HEK293 (cell line): Measurements from ENCODE around the gene LY6G6F.

ENCODE experiments used
- CTCF ChIA-PET: fragments of 350-600 bp; formaldehyde crosslinking; extraction: SDS; loops from one replicate; lab custom pipeline; 2021; ENCODE audit warnings: antibody characterized with exemption; lab: Yijun Ruan, JAX
- POLR2A ChIA-PET: fragments of 300-600 bp; formaldehyde crosslinking; extraction: SDS; loops from one replicate; lab custom pipeline; 2020; ENCODE audit warnings: antibody characterized with exemption, inconsistent platforms; lab: Yijun Ruan, JAX
- H3K27ac ChIP-seq: fragments of 200-500 bp; sonication (Bioruptor generic); 2 replicates; pipeline ENCODE4 v1.5.1; 2014; ENCODE audit warnings: low read depth, low read length, control low read depth, inconsistent platforms; ENCODE audit errors: extremely low read depth
- H3K36me3 ChIP-seq, 2 experiments: fragments of 200-500 bp in 1 of 2; sonication (Bioruptor generic) in 1 of 2; 1 replicate in 1 of 2; 2 replicates in 1 of 2; pipeline ENCODE4 v1.5.1; 2014 to 2017; ENCODE audit warnings: inconsistent platforms in 2 of 2, low read length in 2 of 2; ENCODE audit not compliant: control insufficient read depth in 2 of 2, insufficient read depth in 1 of 2
- H3K4me1 ChIP-seq: fragments of 200-500 bp; sonication (Bioruptor generic); 2 replicates; pipeline ENCODE4 v1.5.1; 2014; ENCODE audit warnings: mild to moderate bottlenecking, low read length, inconsistent platforms; ENCODE audit not compliant: control insufficient read depth, insufficient read depth
- H3K4me3 ChIP-seq: 2 replicates; pipeline ENCODE4 v1.5.1; 2011; ENCODE audit warnings: low read depth, mild to moderate bottlenecking, control low read depth, low read length, moderate library complexity
- H3K9me3 ChIP-seq: fragments of 200-500 bp; sonication (Bioruptor generic); 2 replicates; pipeline ENCODE4 v1.5.1; 2014; ENCODE audit warnings: low read depth, low read length, inconsistent platforms; ENCODE audit not compliant: control insufficient read depth, insufficient read depth
- FEZF1 ChIP-seq: fragments of 450-650 bp; formaldehyde crosslinking; IDR thresholded peaks from 2 replicates; pipeline ENCODE4 v1.5.1; 2016; ENCODE audit warnings: missing biosample characterization, missing genetic modification characterization
- GLIS1 ChIP-seq: fragments of 450-650 bp; formaldehyde crosslinking; IDR thresholded peaks from 2 replicates; pipeline ENCODE4 v1.5.1; 2016; ENCODE audit warnings: missing biosample characterization, missing genetic modification characterization
- IKZF3 ChIP-seq: fragments of 450-650 bp; IDR thresholded peaks from 2 replicates; pipeline ENCODE4 v1.5.0; 2018; ENCODE audit warnings: missing biosample characterization, mild to moderate bottlenecking, missing genetic modification characterization, moderate library complexity
- KLF1 ChIP-seq: fragments of 450-650 bp; formaldehyde crosslinking; IDR thresholded peaks from 2 replicates; pipeline ENCODE4 v1.5.1; 2016; ENCODE audit warnings: missing biosample characterization, missing genetic modification characterization
- KLF10 ChIP-seq: fragments of 450-650 bp; IDR thresholded peaks from 2 replicates; pipeline ENCODE4 v1.5.1; 2018; ENCODE audit warnings: missing biosample characterization, mild to moderate bottlenecking, missing genetic modification characterization
- REPIN1 ChIP-seq: fragments of 450-650 bp; formaldehyde crosslinking; IDR thresholded peaks from 2 replicates; pipeline ENCODE4 v1.5.1; 2017; ENCODE audit warnings: missing biosample characterization, missing genetic modification characterization, low read depth
- SP2 ChIP-seq: fragments of 450-650 bp; formaldehyde crosslinking; IDR thresholded peaks from 2 replicates; pipeline ENCODE4 v1.5.1; 2016; ENCODE audit warnings: missing biosample characterization, missing genetic modification characterization
- SP3 ChIP-seq: fragments of 450-650 bp; formaldehyde crosslinking; IDR thresholded peaks from 2 replicates; pipeline ENCODE4 v1.5.1; 2016; ENCODE audit warnings: missing biosample characterization, missing genetic modification characterization
- ZBTB48 ChIP-seq: fragments of 450-650 bp; formaldehyde crosslinking; IDR thresholded peaks from 2 replicates; pipeline ENCODE4 v1.5.1; 2016; ENCODE audit warnings: missing biosample characterization, missing genetic modification characterization
- ZBTB8A ChIP-seq: fragments of 450-650 bp; formaldehyde crosslinking; IDR thresholded peaks from 2 replicates; pipeline ENCODE4 v1.5.1; 2016; ENCODE audit warnings: missing biosample characterization, missing genetic modification characterization
- ZFHX2 ChIP-seq: fragments of 450-650 bp; formaldehyde crosslinking; conservative IDR thresholded peaks from 2 replicates; pipeline ENCODE4 v1.5.1; 2016; ENCODE audit warnings: missing biosample characterization, missing genetic modification characterization
- ZNF114 ChIP-seq: fragments of 450-650 bp; formaldehyde crosslinking; IDR thresholded peaks from 2 replicates; pipeline ENCODE4 v1.5.0; 2017; ENCODE audit warnings: missing biosample characterization, missing genetic modification characterization
- ZNF2 ChIP-seq: fragments of 450-650 bp; formaldehyde crosslinking; IDR thresholded peaks from 2 replicates; pipeline ENCODE4 v1.5.1; 2016; ENCODE audit warnings: missing biosample characterization, missing genetic modification characterization
- ZNF23 ChIP-seq: fragments of 450-650 bp; formaldehyde crosslinking; IDR thresholded peaks from 2 replicates; pipeline ENCODE4 v1.5.1; 2016; ENCODE audit warnings: missing biosample characterization, missing genetic modification characterization, borderline replicate concordance
- ZNF324 ChIP-seq: fragments of 450-650 bp; formaldehyde crosslinking; IDR thresholded peaks from 2 replicates; pipeline ENCODE4 v1.5.1; 2016; ENCODE audit warnings: missing biosample characterization, missing genetic modification characterization
- ZNF341 ChIP-seq: fragments of 450-650 bp; formaldehyde crosslinking; IDR thresholded peaks from 2 replicates; pipeline ENCODE4; 2016; ENCODE audit warnings: low read depth, missing biosample characterization, missing genetic modification characterization
- ZNF394 ChIP-seq: fragments of 450-650 bp; formaldehyde crosslinking; IDR thresholded peaks from 2 replicates; pipeline ENCODE4 v1.5.1; 2016; ENCODE audit warnings: missing biosample characterization, missing genetic modification characterization, mild to moderate bottlenecking, moderate library complexity, borderline replicate concordance
- ZNF530 ChIP-seq: fragments of 450-650 bp; formaldehyde crosslinking; IDR thresholded peaks from 2 replicates; pipeline ENCODE4 v1.5.1; 2016; ENCODE audit warnings: low read depth, missing biosample characterization, missing genetic modification characterization
- ZNF560 ChIP-seq: fragments of 450-650 bp; formaldehyde crosslinking; IDR thresholded peaks from 2 replicates; pipeline ENCODE4 v1.5.1; 2017; ENCODE audit warnings: missing biosample characterization, missing genetic modification characterization, borderline replicate concordance
- ZNF596 ChIP-seq: fragments of 450-650 bp; IDR thresholded peaks from 2 replicates; pipeline ENCODE4 v1.5.0; 2018; ENCODE audit warnings: missing biosample characterization, mild to moderate bottlenecking, missing genetic modification characterization, moderate library complexity
- ZNF610 ChIP-seq: fragments of 450-650 bp; formaldehyde crosslinking; IDR thresholded peaks from 2 replicates; pipeline ENCODE4 v1.5.1; 2016; ENCODE audit warnings: missing biosample characterization, missing genetic modification characterization, borderline replicate concordance
- ZNF747 ChIP-seq: fragments of 450-650 bp; formaldehyde crosslinking; IDR thresholded peaks from 2 replicates; pipeline ENCODE4 v1.5.1; 2016; ENCODE audit warnings: missing biosample characterization, missing genetic modification characterization
- ZNF776 ChIP-seq: fragments of 450-650 bp; formaldehyde crosslinking; IDR thresholded peaks from 2 replicates; pipeline ENCODE4 v1.5.0; 2017; ENCODE audit warnings: missing biosample characterization, missing genetic modification characterization, borderline replicate concordance
- ZNF830 ChIP-seq: fragments of 450-650 bp; IDR thresholded peaks from 2 replicates; pipeline ENCODE4 v1.5.0; 2018; ENCODE audit warnings: missing biosample characterization, missing genetic modification characterization, low read depth, mild to moderate bottlenecking, moderate library complexity
- ZSCAN16 ChIP-seq: fragments of 450-650 bp; formaldehyde crosslinking; IDR thresholded peaks from 2 replicates; pipeline ENCODE4 v1.5.1; 2016; ENCODE audit warnings: missing biosample characterization, missing genetic modification characterization
- ZSCAN30 ChIP-seq: fragments of 450-650 bp; IDR thresholded peaks from 2 replicates; pipeline ENCODE4 v1.5.1; 2018; ENCODE audit warnings: missing biosample characterization, mild to moderate bottlenecking, missing genetic modification characterization, moderate library complexity
- ZXDB ChIP-seq: fragments of 450-650 bp; formaldehyde crosslinking; IDR thresholded peaks from 2 replicates; pipeline ENCODE4 v1.5.1; 2016; ENCODE audit warnings: missing biosample characterization, missing genetic modification characterization
- TF ChIP-seq, protein P1 (sequence below): fragments of 450-650 bp; IDR thresholded peaks from 2 replicates; pipeline ENCODE4 v1.5.1; 2018; ENCODE audit warnings: missing biosample characterization, mild to moderate bottlenecking, missing genetic modification characterization
- TF ChIP-seq, protein P2 (sequence below): fragments of 450-650 bp; formaldehyde crosslinking; IDR thresholded peaks from 2 replicates; pipeline ENCODE4 v1.5.1; 2016; ENCODE audit warnings: missing biosample characterization, missing genetic modification characterization
- TF ChIP-seq, protein P3 (sequence below): fragments of 450-650 bp; formaldehyde crosslinking; IDR thresholded peaks from 2 replicates; pipeline ENCODE4 v1.5.1; 2016; ENCODE audit warnings: missing biosample characterization, missing genetic modification characterization

Gene LY6G6F

DNA sequence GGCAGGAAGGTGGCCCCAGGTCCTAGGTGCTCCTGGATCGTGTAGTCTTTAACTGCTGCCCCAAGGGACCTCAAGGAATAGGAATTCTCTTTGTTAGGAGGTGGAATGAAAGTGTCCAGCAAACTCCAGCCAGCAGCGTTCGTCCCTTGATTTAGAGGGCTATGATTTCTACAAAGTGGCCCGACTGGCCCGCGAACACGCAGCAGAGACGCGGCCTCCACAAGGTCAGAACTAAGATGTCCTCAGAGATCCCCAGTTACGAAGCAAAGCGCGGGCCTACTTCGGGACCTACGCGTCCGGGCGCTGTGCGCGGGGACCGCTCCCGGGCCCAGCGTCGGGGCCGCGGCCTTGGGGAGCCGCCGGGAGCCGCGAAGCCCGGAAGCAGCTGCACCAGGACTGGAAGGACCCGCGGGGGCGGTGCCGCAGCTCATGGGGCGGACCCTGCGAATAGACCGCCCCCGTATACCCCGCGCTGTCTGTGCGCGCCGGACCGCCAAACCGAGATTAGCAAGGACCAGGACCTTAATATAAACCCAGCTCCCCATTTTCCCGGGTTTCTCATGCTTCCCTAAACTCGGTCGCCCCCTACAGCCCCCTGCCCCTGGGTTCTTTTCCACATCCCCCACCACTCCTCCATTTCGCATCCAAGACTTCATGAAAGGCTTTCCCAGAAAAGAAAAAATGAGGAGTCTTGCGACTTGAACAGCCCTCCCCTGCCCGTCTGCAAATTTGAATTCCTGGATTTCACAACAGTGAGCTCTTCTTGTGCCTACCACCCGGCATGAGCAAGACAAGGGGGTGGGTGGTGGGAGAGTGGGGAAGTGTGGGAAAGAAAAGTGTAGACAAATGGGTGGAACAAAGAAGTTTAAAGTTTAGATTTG, 46.0 kb upstream of the LY6G6F start, which contains the start of gene C6orf47:
Gene C6orf47, minus strand, starts transcription at position 398 of the 881 bp plus-strand sequence. CDS start 831 bp downstream, outside the sequence.
- CTCF ChIA-PET: interaction anchor here (0.5 to 1.5 kb wide), 10 partner anchors 9 to 595 kb away, joined by 3 to 16 read pairs (median 4); partner anchors contain the start of gene BAG6
- Histone ChIP-seq H3K9me3 (no peaks in the 10 kb centered on the region), H3K4me1 (peaks cover 6% of the 10 kb centered on the region; the same call in 1 of the 2 replicates), H3K4me3 (peak within 1 kb of the TSS; percentile 67), H3K36me3 (peaks cover 0 to 51% of the 10 kb centered on the region in 2 experiments; a peak in 2 of 3 replicates), H3K27ac (peak within 1 kb of the TSS; percentile 73)
- POLR2A ChIA-PET: interaction anchor here (0.6 to 7.4 kb wide), 39 partner anchors 8 to 1311 kb away, joined by 3 to 180 read pairs (median 5); partner anchors contain the start of genes ABHD16A, APOM, ATP6V1G2 and BAG6
- TF ChIP-seq ZNF341 (tag by site-specific recombination) (peak; percentile 66), KLF1 (peak; percentile 25; the same call in 1 of the 2 replicates), GLIS1 (tag by site-specific recombination) (no peak), ZFHX2 (tag by site-specific recombination) (peak; percentile 74), ZXDB (peak; percentile 64; the same call in 1 of the 2 replicates), ZSCAN16 (tag by site-specific recombination) (0 out of 2 replicates have a peak, but pooled peaks have one; percentile 9), ZNF114 (tag by site-specific recombination) (no peak), ZBTB48 (tag by site-specific recombination) (peak; percentile 74), FEZF1 (tag by site-specific recombination) (no peak), ZNF747 (tag by site-specific recombination) (no peak), ZNF324 (tag by site-specific recombination) (0 out of 2 replicates have a peak, but pooled peaks have one; percentile 17), ZNF596 (tag by site-specific recombination) (0 out of 2 replicates have a peak, but pooled peaks have one; percentile 25), SP2 (tag by site-specific recombination) (peak; percentile 92), ZNF2 (tag by site-specific recombination) (0 out of 2 replicates have a peak, but pooled peaks have one; percentile 16), ZNF530 (tag by site-specific recombination) (no peak), ZSCAN30 (tag by site-specific recombination) (peak; percentile 96), ZBTB8A (tag by site-specific recombination) (peak; percentile 84), ZNF830 (no peak), ZNF394 (peak; percentile 35; the same call in 1 of the 2 replicates), KLF10 (peak; percentile 69), SP3 (peak; percentile 84), ZNF23 (no peak), ZNF560 (tag by site-specific recombination) (no peak), ZNF776 (tag by site-specific recombination) (no peak), ZNF610 (no peak), REPIN1 (tag by site-specific recombination) (0 out of 2 replicates have a peak, but pooled peaks have one; percentile 42), IKZF3 (peak; percentile 59)
- TF ChIP-seq, protein P1, sequence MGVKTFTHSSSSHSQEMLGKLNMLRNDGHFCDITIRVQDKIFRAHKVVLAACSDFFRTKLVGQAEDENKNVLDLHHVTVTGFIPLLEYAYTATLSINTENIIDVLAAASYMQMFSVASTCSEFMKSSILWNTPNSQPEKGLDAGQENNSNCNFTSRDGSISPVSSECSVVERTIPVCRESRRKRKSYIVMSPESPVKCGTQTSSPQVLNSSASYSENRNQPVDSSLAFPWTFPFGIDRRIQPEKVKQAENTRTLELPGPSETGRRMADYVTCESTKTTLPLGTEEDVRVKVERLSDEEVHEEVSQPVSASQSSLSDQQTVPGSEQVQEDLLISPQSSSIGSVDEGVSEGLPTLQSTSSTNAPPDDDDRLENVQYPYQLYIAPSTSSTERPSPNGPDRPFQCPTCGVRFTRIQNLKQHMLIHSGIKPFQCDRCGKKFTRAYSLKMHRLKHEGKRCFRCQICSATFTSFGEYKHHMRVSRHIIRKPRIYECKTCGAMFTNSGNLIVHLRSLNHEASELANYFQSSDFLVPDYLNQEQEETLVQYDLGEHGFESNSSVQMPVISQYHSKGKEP: 0 out of 2 replicates have a peak, but pooled peaks have one; percentile 34
- TF ChIP-seq, protein P2, sequence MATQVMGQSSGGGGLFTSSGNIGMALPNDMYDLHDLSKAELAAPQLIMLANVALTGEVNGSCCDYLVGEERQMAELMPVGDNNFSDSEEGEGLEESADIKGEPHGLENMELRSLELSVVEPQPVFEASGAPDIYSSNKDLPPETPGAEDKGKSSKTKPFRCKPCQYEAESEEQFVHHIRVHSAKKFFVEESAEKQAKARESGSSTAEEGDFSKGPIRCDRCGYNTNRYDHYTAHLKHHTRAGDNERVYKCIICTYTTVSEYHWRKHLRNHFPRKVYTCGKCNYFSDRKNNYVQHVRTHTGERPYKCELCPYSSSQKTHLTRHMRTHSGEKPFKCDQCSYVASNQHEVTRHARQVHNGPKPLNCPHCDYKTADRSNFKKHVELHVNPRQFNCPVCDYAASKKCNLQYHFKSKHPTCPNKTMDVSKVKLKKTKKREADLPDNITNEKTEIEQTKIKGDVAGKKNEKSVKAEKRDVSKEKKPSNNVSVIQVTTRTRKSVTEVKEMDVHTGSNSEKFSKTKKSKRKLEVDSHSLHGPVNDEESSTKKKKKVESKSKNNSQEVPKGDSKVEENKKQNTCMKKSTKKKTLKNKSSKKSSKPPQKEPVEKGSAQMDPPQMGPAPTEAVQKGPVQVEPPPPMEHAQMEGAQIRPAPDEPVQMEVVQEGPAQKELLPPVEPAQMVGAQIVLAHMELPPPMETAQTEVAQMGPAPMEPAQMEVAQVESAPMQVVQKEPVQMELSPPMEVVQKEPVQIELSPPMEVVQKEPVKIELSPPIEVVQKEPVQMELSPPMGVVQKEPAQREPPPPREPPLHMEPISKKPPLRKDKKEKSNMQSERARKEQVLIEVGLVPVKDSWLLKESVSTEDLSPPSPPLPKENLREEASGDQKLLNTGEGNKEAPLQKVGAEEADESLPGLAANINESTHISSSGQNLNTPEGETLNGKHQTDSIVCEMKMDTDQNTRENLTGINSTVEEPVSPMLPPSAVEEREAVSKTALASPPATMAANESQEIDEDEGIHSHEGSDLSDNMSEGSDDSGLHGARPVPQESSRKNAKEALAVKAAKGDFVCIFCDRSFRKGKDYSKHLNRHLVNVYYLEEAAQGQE (tag by site-specific recombination): 0 out of 2 replicates have a peak, but pooled peaks have one; percentile 31
- TF ChIP-seq, protein P3, sequence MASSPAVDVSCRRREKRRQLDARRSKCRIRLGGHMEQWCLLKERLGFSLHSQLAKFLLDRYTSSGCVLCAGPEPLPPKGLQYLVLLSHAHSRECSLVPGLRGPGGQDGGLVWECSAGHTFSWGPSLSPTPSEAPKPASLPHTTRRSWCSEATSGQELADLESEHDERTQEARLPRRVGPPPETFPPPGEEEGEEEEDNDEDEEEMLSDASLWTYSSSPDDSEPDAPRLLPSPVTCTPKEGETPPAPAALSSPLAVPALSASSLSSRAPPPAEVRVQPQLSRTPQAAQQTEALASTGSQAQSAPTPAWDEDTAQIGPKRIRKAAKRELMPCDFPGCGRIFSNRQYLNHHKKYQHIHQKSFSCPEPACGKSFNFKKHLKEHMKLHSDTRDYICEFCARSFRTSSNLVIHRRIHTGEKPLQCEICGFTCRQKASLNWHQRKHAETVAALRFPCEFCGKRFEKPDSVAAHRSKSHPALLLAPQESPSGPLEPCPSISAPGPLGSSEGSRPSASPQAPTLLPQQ: peak; percentile 73; the same call in 1 of the 2 replicates
